PFSK-1 (cell line): Measurements from ENCODE around the gene PKMYT1.

Experiments
- POLR2AphosphoS5 ChIP-seq: IDR thresholded peaks from 2 replicates; pipeline ENCODE4 v1.6.1; 2012; ENCODE audit warnings: low read depth, mild to moderate bottlenecking, control low read depth, low read length, moderate library complexity
- TAF1 ChIP-seq: IDR thresholded peaks from 2 replicates; pipeline ENCODE4 v1.6.1; 2012; ENCODE audit warnings: low read length, control low read depth, borderline replicate concordance; ENCODE audit not compliant: insufficient read depth
- TF ChIP-seq, protein P1 (sequence below), 2 experiments: IDR thresholded peaks; 2 replicates each; pipeline versions ENCODE4 v1.6.1 to v1.8.0; 2011 to 2012; ENCODE audit warnings: low read depth in 2 of 2, low read length in 2 of 2, control low read depth in 1 of 2, inconsistent platforms in 1 of 2, mild to moderate bottlenecking in 1 of 2, moderate library complexity in 1 of 2; ENCODE audit not compliant: insufficient read depth in 1 of 2

- TF ChIP-seq POLR2AphosphoS5: no peak
- no peak for TF ChIP-seq TAF1
- TF ChIP-seq, protein P1, sequence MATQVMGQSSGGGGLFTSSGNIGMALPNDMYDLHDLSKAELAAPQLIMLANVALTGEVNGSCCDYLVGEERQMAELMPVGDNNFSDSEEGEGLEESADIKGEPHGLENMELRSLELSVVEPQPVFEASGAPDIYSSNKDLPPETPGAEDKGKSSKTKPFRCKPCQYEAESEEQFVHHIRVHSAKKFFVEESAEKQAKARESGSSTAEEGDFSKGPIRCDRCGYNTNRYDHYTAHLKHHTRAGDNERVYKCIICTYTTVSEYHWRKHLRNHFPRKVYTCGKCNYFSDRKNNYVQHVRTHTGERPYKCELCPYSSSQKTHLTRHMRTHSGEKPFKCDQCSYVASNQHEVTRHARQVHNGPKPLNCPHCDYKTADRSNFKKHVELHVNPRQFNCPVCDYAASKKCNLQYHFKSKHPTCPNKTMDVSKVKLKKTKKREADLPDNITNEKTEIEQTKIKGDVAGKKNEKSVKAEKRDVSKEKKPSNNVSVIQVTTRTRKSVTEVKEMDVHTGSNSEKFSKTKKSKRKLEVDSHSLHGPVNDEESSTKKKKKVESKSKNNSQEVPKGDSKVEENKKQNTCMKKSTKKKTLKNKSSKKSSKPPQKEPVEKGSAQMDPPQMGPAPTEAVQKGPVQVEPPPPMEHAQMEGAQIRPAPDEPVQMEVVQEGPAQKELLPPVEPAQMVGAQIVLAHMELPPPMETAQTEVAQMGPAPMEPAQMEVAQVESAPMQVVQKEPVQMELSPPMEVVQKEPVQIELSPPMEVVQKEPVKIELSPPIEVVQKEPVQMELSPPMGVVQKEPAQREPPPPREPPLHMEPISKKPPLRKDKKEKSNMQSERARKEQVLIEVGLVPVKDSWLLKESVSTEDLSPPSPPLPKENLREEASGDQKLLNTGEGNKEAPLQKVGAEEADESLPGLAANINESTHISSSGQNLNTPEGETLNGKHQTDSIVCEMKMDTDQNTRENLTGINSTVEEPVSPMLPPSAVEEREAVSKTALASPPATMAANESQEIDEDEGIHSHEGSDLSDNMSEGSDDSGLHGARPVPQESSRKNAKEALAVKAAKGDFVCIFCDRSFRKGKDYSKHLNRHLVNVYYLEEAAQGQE (IDR thresholded peaks at IDR 0.05; ENCODE audit: insufficient read depth in 1 of 2, low read depth in 2 of 2, low read length in 2 of 2): no peak
Measured at GRCh38 chr16:2977440-2977839, 2.8 kb downstream of the PKMYT1 start.
